Measurements from ENCODE around the gene HDAC1. TPM values are rescaled to one million over a fixed set of nuclear protein-coding genes. Genes with fewer than 3 reads are reported as not detected.

HDAC1 gene
- total RNA-seq, 2 experiments from 2014 or later = 259 to 263 TPM

- CTCF ChIA-PET (ENCODE audit: unreplicated experiment) = no interaction called here
Observed at GRCh38 chr1:32346532-32347157, 54.8 kb downstream of the HDAC1 start.

DNA sequence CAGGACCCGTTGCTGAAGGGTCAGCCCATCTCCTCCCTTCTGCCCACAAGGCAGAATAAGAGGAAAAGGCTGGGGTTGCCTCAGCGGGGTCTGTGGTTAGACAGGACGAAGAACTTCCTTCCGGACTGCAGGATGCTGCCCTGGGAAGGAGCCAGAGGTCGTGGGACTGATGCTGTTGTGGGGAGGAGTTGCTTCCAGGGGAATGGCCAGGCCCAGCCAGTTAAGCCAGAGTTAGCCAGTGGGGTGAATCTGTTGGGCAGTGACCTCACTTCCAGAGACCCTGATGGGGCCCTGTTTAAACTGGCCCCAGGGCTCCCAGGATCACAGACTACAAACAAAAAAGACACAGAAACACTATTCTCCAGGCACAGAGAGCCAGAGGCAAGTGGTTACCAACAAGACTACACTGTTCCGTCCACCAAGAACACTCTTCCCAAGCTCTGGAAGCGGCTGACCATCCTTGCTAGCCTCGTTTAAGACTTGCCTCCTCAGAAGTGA lies 57.4 kb downstream of the HDAC1 start:
- Histone ChIP-seq H3K4me3 (ENCODE audit: low read depth, low read length, poor library complexity, severe bottlenecking) (no peak overlapping the region), H4K20me1 (ENCODE audit: insufficient read depth, low read length) (no peaks in the 10 kb centered on the region), H2AFZ (ENCODE audit: low read length) (no peak overlapping the region), H3K9me3 (ENCODE audit: low read length) (peaks cover 8% of the 10 kb centered on the region; the same call in 1 of the 2 replicates), H3K9me2 (ENCODE audit: insufficient read depth, low read length) (no peaks in the 10 kb centered on the region), H3K79me2 (ENCODE audit: insufficient read depth, low read depth, low read length) (no peaks in the 10 kb centered on the region), H3K36me3 (ENCODE audit: insufficient read depth, low read length) (no peaks in the 10 kb centered on the region), H3K27ac (ENCODE audit: low read depth, low read length, poor library complexity, severe bottlenecking) (no peak overlapping the region), H3K4me1 (ENCODE audit: insufficient read depth, low read length, poor library complexity, severe bottlenecking) (peaks cover 38% of the 10 kb centered on the region), H3K4me2 (ENCODE audit: low read length) (no peak overlapping the region; the same call in 1 of the 2 replicates)
- no TSS peak for BruUV-seq (replicated peaks)
- ChIA-PET POLR2A (interaction anchor here (0.9 kb wide), 1 partner anchor 13 kb away, joined by 4 read pairs; the partner anchor contains the start of gene MARCKSL1), CTCF (ENCODE audit: unreplicated experiment) (no interaction called here)
- intact Hi-C loops (cut with micrococcal nuclease; ENCODE audit: unreplicated experiment) = no loop called here
- no peak for TF ChIP-seq EZH2phosphoT487 (IDR thresholded peaks at IDR 0.05; ENCODE audit: borderline replicate concordance, low read depth, low read length)
- TF ChIP-seq, protein P1, sequence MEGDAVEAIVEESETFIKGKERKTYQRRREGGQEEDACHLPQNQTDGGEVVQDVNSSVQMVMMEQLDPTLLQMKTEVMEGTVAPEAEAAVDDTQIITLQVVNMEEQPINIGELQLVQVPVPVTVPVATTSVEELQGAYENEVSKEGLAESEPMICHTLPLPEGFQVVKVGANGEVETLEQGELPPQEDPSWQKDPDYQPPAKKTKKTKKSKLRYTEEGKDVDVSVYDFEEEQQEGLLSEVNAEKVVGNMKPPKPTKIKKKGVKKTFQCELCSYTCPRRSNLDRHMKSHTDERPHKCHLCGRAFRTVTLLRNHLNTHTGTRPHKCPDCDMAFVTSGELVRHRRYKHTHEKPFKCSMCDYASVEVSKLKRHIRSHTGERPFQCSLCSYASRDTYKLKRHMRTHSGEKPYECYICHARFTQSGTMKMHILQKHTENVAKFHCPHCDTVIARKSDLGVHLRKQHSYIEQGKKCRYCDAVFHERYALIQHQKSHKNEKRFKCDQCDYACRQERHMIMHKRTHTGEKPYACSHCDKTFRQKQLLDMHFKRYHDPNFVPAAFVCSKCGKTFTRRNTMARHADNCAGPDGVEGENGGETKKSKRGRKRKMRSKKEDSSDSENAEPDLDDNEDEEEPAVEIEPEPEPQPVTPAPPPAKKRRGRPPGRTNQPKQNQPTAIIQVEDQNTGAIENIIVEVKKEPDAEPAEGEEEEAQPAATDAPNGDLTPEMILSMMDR (conservative IDR thresholded peaks at IDR 0.05; ENCODE audit: low read length) = no peak
- DNase-seq (ENCODE audit: low spot score) = no peak

More at GRCh38 chr1:32346532-32347157, 54.8 kb downstream of the HDAC1 start:
- no TSS peak for BruUV-seq (replicated peaks)
- H4K20me1 ChIP-seq (ENCODE audit: insufficient read depth, low read length) = no peaks in the 10 kb centered on the region
- no peak overlapping the region for H3K4me2 ChIP-seq (ENCODE audit: low read length)
- H3K9me2 ChIP-seq (ENCODE audit: insufficient read depth, low read length) = no peaks in the 10 kb centered on the region
- POLR2A ChIA-PET = interaction anchor here (1.0 kb wide), 1 partner anchor 10 kb away, joined by 4 read pairs; the partner anchor contains the start of gene MARCKSL1
- no peak overlapping the region for H3K4me3 ChIP-seq (ENCODE audit: low read depth, low read length, poor library complexity, severe bottlenecking)
- H3K9me3 ChIP-seq (ENCODE audit: low read length) = peaks cover 8% of the 10 kb centered on the region; the same call in 1 of the 2 replicates
- H2AFZ ChIP-seq (ENCODE audit: low read length) = no peak overlapping the region
- H3K27ac ChIP-seq (ENCODE audit: low read depth, low read length, poor library complexity, severe bottlenecking) = no peak overlapping the region
- H3K36me3 ChIP-seq (ENCODE audit: insufficient read depth, low read length) = no peaks in the 10 kb centered on the region
- peaks cover 16% of the 10 kb centered on the region for H3K4me1 ChIP-seq (ENCODE audit: insufficient read depth, low read length, poor library complexity, severe bottlenecking)
- TF ChIP-seq, protein P1 (conservative IDR thresholded peaks at IDR 0.05; ENCODE audit: low read length) = no peak
- no peak for TF ChIP-seq EZH2phosphoT487 (IDR thresholded peaks at IDR 0.05; ENCODE audit: borderline replicate concordance, low read depth, low read length)
- intact Hi-C loops (cut with micrococcal nuclease; ENCODE audit: unreplicated experiment) = no loop called here
- no peaks in the 10 kb centered on the region for H3K79me2 ChIP-seq (ENCODE audit: insufficient read depth, low read depth, low read length)
- no peak for DNase-seq (ENCODE audit: low spot score)
